ENCODE measurements around the gene NUDCD3.

- no peak for TF ChIP-seq EZH2 (IDR thresholded peaks at IDR 0.05; ENCODE audit: low read length)
- no peak for TF ChIP-seq CTCF (optimal IDR thresholded peaks at IDR 0.05 in 1 of 3, IDR thresholded peaks at IDR 0.05 in 1 of 3, conservative IDR thresholded peaks at IDR 0.05 in 1 of 3; ENCODE audit: extremely low read depth in 1 of 3, insufficient read depth in 2 of 3, low read length in 3 of 3)
Observed at GRCh38 chr7:44471436-44471835, 19.0 kb downstream of the NUDCD3 start.
